OCI-LY1 (cell line): ENCODE results near the gene RASL11A.

Source experiments
- H2AFZ ChIP-seq: fragments of 200-600 bp; sonication (generic), shearing (Covaris generic); 2 replicates; pipeline ENCODE4 v1.6.0; 2014; ENCODE audit warnings: antibody characterized with exemption, mild to moderate bottlenecking, low read length
- H3F3A ChIP-seq: fragments of 200-600 bp; sonication (generic), shearing (Covaris generic); 2 replicates; pipeline ENCODE4 v1.6.0; 2014; ENCODE audit warnings: mild to moderate bottlenecking, antibody characterized with exemption, low read length, moderate library complexity; ENCODE audit not compliant: insufficient read depth
- H3K27ac ChIP-seq: fragments of 200-600 bp; sonication (generic); 2 replicates; pipeline ENCODE4 v1.5.1; 2014; ENCODE audit warnings: low read length, mixed run types, mild to moderate bottlenecking, low read depth; ENCODE audit not compliant: poor library complexity, severe bottlenecking
- H3K27me3 ChIP-seq: fragments of 200-600 bp; sonication (generic); 2 replicates; pipeline ENCODE4 v1.6.0; 2014; ENCODE audit warnings: antibody characterized with exemption, mild to moderate bottlenecking, low read length, moderate library complexity; ENCODE audit not compliant: insufficient read depth
- H3K36me3 ChIP-seq: fragments of 200-600 bp; sonication (generic); 2 replicates; pipeline ENCODE4 v1.6.1; 2014; ENCODE audit warnings: mild to moderate bottlenecking, antibody characterized with exemption, low read length, moderate library complexity, mixed read lengths; ENCODE audit not compliant: insufficient read depth
- H3K4me1 ChIP-seq: fragments of 200-600 bp; sonication (generic); 2 replicates; pipeline ENCODE4 v1.5.1; 2014; ENCODE audit warnings: mild to moderate bottlenecking, low read length, moderate library complexity; ENCODE audit not compliant: insufficient read depth, severe bottlenecking
- H3K4me2 ChIP-seq: fragments of 200-600 bp; sonication (generic), shearing (Covaris generic); 2 replicates; pipeline ENCODE4 v1.6.1; 2014; ENCODE audit warnings: low read length
- H3K4me3 ChIP-seq: fragments of 200-600 bp; sonication (generic); 2 replicates; pipeline ENCODE4 v1.5.1; 2014; ENCODE audit warnings: low read length, low read depth, mild to moderate bottlenecking, mixed read lengths; ENCODE audit not compliant: poor library complexity, severe bottlenecking
- H3K79me2 ChIP-seq: fragments of 200-600 bp; shearing (Covaris generic); 2 replicates; pipeline ENCODE4 v1.6.1; 2016; ENCODE audit warnings: mixed run types, low read length, mixed read lengths; ENCODE audit not compliant: insufficient read depth
- H3K9ac ChIP-seq: fragments of 200-600 bp; sonication (generic), shearing (Covaris generic); 2 replicates; pipeline ENCODE4 v1.6.1; 2014; ENCODE audit warnings: mild to moderate bottlenecking, low read length, mixed read lengths
- H3K9me2 ChIP-seq: fragments of 200-600 bp; sonication (generic), shearing (Covaris generic); 2 replicates; pipeline ENCODE4 v1.6.1; 2014; ENCODE audit warnings: low read depth, mild to moderate bottlenecking, low read length, mixed read lengths
- H3K9me3 ChIP-seq: fragments of 200-600 bp; shearing (Covaris generic); 2 replicates; pipeline ENCODE4 v1.6.1; 2014; ENCODE audit warnings: low read length, mixed read lengths
- H4K20me1 ChIP-seq: fragments of 200-600 bp; sonication (generic), shearing (Covaris generic); 2 replicates; pipeline ENCODE4 v1.6.0; 2016; ENCODE audit warnings: mild to moderate bottlenecking, low read length; ENCODE audit not compliant: insufficient read depth
- CTCF ChIP-seq: fragments of 200-600 bp; sonication (generic), shearing (Covaris generic); IDR thresholded peaks from 2 replicates; pipeline ENCODE4 v1.5.1; 2017; ENCODE audit warnings: mild to moderate bottlenecking, antibody characterized with exemption, low read length, moderate library complexity, mixed read lengths
- EZH2 ChIP-seq: fragments of 200-600 bp; sonication (generic), shearing (Covaris generic); IDR thresholded peaks from 2 replicates; pipeline ENCODE4 v1.8.0; 2017; ENCODE audit warnings: borderline replicate concordance, mixed run types, mild to moderate bottlenecking, antibody characterized with exemption, low read length, moderate library complexity, mixed read lengths

The RASL11A gene

GRCh38 chr13:27274631-27275030 is 4.0 kb downstream of the RASL11A start:
- Histone ChIP-seq H3K9ac (no peak overlapping the region), H2AFZ (no peak overlapping the region), H3K9me3 (no peaks in the 10 kb centered on the region), H3K36me3 (no peaks in the 10 kb centered on the region), H3K9me2 (no peaks in the 10 kb centered on the region), H3F3A (no peaks in the 10 kb centered on the region), H3K27me3 (peaks cover 3% of the 10 kb centered on the region; the same call in 1 of the 2 replicates), H4K20me1 (no peaks in the 10 kb centered on the region), H3K27ac (no peak overlapping the region), H3K4me2 (no peak overlapping the region), H3K4me1 (peaks cover 14% of the 10 kb centered on the region), H3K4me3 (no peak overlapping the region), H3K79me2 (no peaks in the 10 kb centered on the region)
- TF ChIP-seq CTCF (no peak), EZH2 (no peak)

GRCh38 chr13:27276188-27276587 is 5.6 kb downstream of the RASL11A start:
- no peak for TF ChIP-seq CTCF
- no peak for TF ChIP-seq EZH2
- H3K4me1 ChIP-seq: peaks cover 7% of the 10 kb centered on the region
- H3K79me2 ChIP-seq: no peaks in the 10 kb centered on the region
- no peak overlapping the region for H2AFZ ChIP-seq
- no peaks in the 10 kb centered on the region for H3K9me3 ChIP-seq
- H3K4me3 ChIP-seq: no peak overlapping the region
- no peak overlapping the region for H3K27ac ChIP-seq
- H3K9me2 ChIP-seq: no peaks in the 10 kb centered on the region
- no peaks in the 10 kb centered on the region for H3K36me3 ChIP-seq
- H3F3A ChIP-seq: no peaks in the 10 kb centered on the region
- H4K20me1 ChIP-seq: no peaks in the 10 kb centered on the region
- H3K27me3 ChIP-seq: peaks cover 3% of the 10 kb centered on the region; the same call in 1 of the 2 replicates
- no peak overlapping the region for H3K4me2 ChIP-seq
- no peak overlapping the region for H3K9ac ChIP-seq

- Histone ChIP-seq H2AFZ (no peak overlapping the region), H4K20me1 (no peaks in the 10 kb centered on the region), H3K79me2 (no peaks in the 10 kb centered on the region), H3K9ac (no peak overlapping the region), H3K4me2 (no peak overlapping the region), H3K9me3 (no peaks in the 10 kb centered on the region), H3K27ac (no peak overlapping the region), H3K27me3 (peaks cover under 1% of the 10 kb centered on the region; the same call in 1 of the 2 replicates), H3K9me2 (no peaks in the 10 kb centered on the region), H3K36me3 (no peaks in the 10 kb centered on the region), H3K4me3 (no peak overlapping the region), H3K4me1 (no peaks in the 10 kb centered on the region), H3F3A (no peaks in the 10 kb centered on the region)
- TF ChIP-seq CTCF: no peak
- TF ChIP-seq EZH2: no peak
Observed at GRCh38 chr13:27279506-27279905, 8.9 kb downstream of the RASL11A start.
